Mononuclear cell (primary cell): Measurements from ENCODE around the gene TRHDE. TPM values are rescaled to one million over a fixed set of nuclear protein-coding genes. Genes with fewer than 3 reads are reported as not detected.

Source experiments
- H3K27me3 ChIP-seq: 2 replicates; pipeline ENCODE4 v1.6.0; 2011; ENCODE audit warnings: low read length, control low read depth; ENCODE audit not compliant: insufficient read depth
- H3K4me1 ChIP-seq: 2 replicates; pipeline ENCODE4 v1.5.1; 2011; ENCODE audit warnings: mild to moderate bottlenecking, low read length, control low read depth; ENCODE audit not compliant: insufficient read depth
- H3K4me3 ChIP-seq: 2 replicates; pipeline ENCODE4 v1.5.1; 2011; ENCODE audit warnings: mild to moderate bottlenecking, low read length, moderate library complexity
- H3K9me3 ChIP-seq: 2 replicates; pipeline ENCODE4 v1.5.1; 2011; ENCODE audit warnings: low read depth, mild to moderate bottlenecking, control low read depth, low read length
- total RNA-seq: library from RNA; depleted of rRNA; stranded (reverse); fragments of >200 nt; gene quantifications from one replicate; pipeline ENCODE4 v1.2.3, GENCODE V29; 2012

The TRHDE gene
- total RNA-seq, 1 donor = 0.21 TPM

- Histone ChIP-seq H3K27me3 (peaks cover 51% of the 10 kb centered on the region), H3K4me3 (no peak overlapping the region), H3K9me3 (no peaks in the 10 kb centered on the region), H3K4me1 (peaks cover 8% of the 10 kb centered on the region)
Measured at GRCh38 chr12:72268386-72268785, 3.8 kb upstream of the TRHDE start.

GRCh38 chr12:72269491-72269890 is 2.7 kb upstream of the TRHDE start:
- Histone ChIP-seq H3K27me3 (peaks cover 62% of the 10 kb centered on the region), H3K4me3 (no peak overlapping the region), H3K4me1 (peaks cover 14% of the 10 kb centered on the region), H3K9me3 (no peaks in the 10 kb centered on the region)

- peaks cover 64% of the 10 kb centered on the region for H3K27me3 ChIP-seq
Measured at GRCh38 chr12:72270246-72270645, 1.9 kb upstream of the TRHDE start.

GRCh38 chr12:72270961-72271360 is 1.2 kb upstream of the TRHDE start:
- Histone ChIP-seq H3K27me3 (peaks cover 64% of the 10 kb centered on the region), H3K4me1 (peaks cover 14% of the 10 kb centered on the region), H3K9me3 (no peaks in the 10 kb centered on the region), H3K4me3 (no peak overlapping the region)

More at GRCh38 chr12:72270246-72270645, 1.9 kb upstream of the TRHDE start:
- H3K4me3 ChIP-seq = no peak overlapping the region
- H3K9me3 ChIP-seq = no peaks in the 10 kb centered on the region
- H3K4me1 ChIP-seq = peaks cover 14% of the 10 kb centered on the region

GRCh38 chr12:72271451-72272090 is 599 bp upstream of the TRHDE start:
- H3K4me3 ChIP-seq = no peak overlapping the region
- no peaks in the 10 kb centered on the region for H3K9me3 ChIP-seq
- peaks cover 64% of the 10 kb centered on the region for H3K27me3 ChIP-seq
- H3K4me1 ChIP-seq = peaks cover 14% of the 10 kb centered on the region

GRCh38 chr12:72272731-72273498 is 745 bp downstream of the TRHDE start:
- Histone ChIP-seq H3K4me3 (no peak overlapping the region), H3K4me1 (peaks cover 14% of the 10 kb centered on the region), H3K27me3 (peaks cover 64% of the 10 kb centered on the region), H3K9me3 (no peaks in the 10 kb centered on the region)

- peaks cover 61% of the 10 kb centered on the region for H3K27me3 ChIP-seq
- H3K4me3 ChIP-seq = no peak overlapping the region
- no peaks in the 10 kb centered on the region for H3K9me3 ChIP-seq
- peaks cover 14% of the 10 kb centered on the region for H3K4me1 ChIP-seq
Measured at GRCh38 chr12:72273499-72273837, 1.3 kb downstream of the TRHDE start.

- Histone ChIP-seq H3K4me1 (peaks cover 14% of the 10 kb centered on the region), H3K27me3 (peaks cover 57% of the 10 kb centered on the region), H3K9me3 (no peaks in the 10 kb centered on the region), H3K4me3 (no peak overlapping the region)
Measured at GRCh38 chr12:72273851-72274351, 1.7 kb downstream of the TRHDE start.

GRCh38 chr12:72274931-72275330 is 2.8 kb downstream of the TRHDE start:
- Histone ChIP-seq H3K9me3 (no peaks in the 10 kb centered on the region), H3K27me3 (peaks cover 47% of the 10 kb centered on the region), H3K4me1 (peaks cover 14% of the 10 kb centered on the region), H3K4me3 (no peak overlapping the region)

GRCh38 chr12:72275526-72275925 is 3.4 kb downstream of the TRHDE start:
- Histone ChIP-seq H3K9me3 (no peaks in the 10 kb centered on the region), H3K27me3 (peaks cover 41% of the 10 kb centered on the region), H3K4me3 (no peak overlapping the region), H3K4me1 (peaks cover 14% of the 10 kb centered on the region)

- H3K4me1 ChIP-seq = peaks cover 14% of the 10 kb centered on the region
- no peak overlapping the region for H3K4me3 ChIP-seq
- H3K9me3 ChIP-seq = no peaks in the 10 kb centered on the region
Measured at GRCh38 chr12:72276181-72276805, 4.1 kb downstream of the TRHDE start.

GRCh38 chr12:72277415-72277814 is 5.2 kb downstream of the TRHDE start:
- H3K4me1 ChIP-seq = peaks cover 14% of the 10 kb centered on the region
- peaks cover 22% of the 10 kb centered on the region for H3K27me3 ChIP-seq
- no peaks in the 10 kb centered on the region for H3K9me3 ChIP-seq
- H3K4me3 ChIP-seq = no peak overlapping the region

More at GRCh38 chr12:72276181-72276805, 4.1 kb downstream of the TRHDE start:
- peaks cover 33% of the 10 kb centered on the region for H3K27me3 ChIP-seq

GRCh38 chr12:72278894-72279293 is 6.7 kb downstream of the TRHDE start:
- Histone ChIP-seq H3K27me3 (peaks cover 10% of the 10 kb centered on the region), H3K9me3 (no peaks in the 10 kb centered on the region), H3K4me1 (peaks cover 1% of the 10 kb centered on the region), H3K4me3 (no peak overlapping the region)

GRCh38 chr12:72281126-72281525 is 9.0 kb downstream of the TRHDE start:
- H3K4me3 ChIP-seq = no peak overlapping the region
- H3K27me3 ChIP-seq = peaks cover 2% of the 10 kb centered on the region
- H3K9me3 ChIP-seq = no peaks in the 10 kb centered on the region
- no peaks in the 10 kb centered on the region for H3K4me1 ChIP-seq

- Histone ChIP-seq H3K9me3 (no peaks in the 10 kb centered on the region), H3K4me1 (no peaks in the 10 kb centered on the region), H3K4me3 (no peak overlapping the region), H3K27me3 (peaks cover 2% of the 10 kb centered on the region)
Measured at GRCh38 chr12:72282721-72283120, 10.6 kb downstream of the TRHDE start.
